NB4 (cell line): ENCODE results near the gene IFT52.

ENCODE experiments used
- CTCF ChIP-seq: IDR thresholded peaks from one replicate; pipeline ENCODE4 v1.5.1; 2012; ENCODE audit warnings: low read depth, low read length
- MAX ChIP-seq: IDR thresholded peaks from 2 replicates; pipeline ENCODE4 v1.6.1; 2011; ENCODE audit warnings: low read depth, low read length
- MYC ChIP-seq: IDR thresholded peaks from 2 replicates; pipeline ENCODE4 v1.6.1; 2011; ENCODE audit warnings: low read depth, low read length
- POLR2A ChIP-seq: IDR thresholded peaks from 2 replicates; pipeline ENCODE4 v1.6.1; 2011; ENCODE audit warnings: mild to moderate bottlenecking; ENCODE audit not compliant: insufficient read length; ENCODE audit errors: extremely low read depth

- no peak for TF ChIP-seq CTCF
- no peak for TF ChIP-seq POLR2A
- TF ChIP-seq MYC = no peak
- TF ChIP-seq MAX = peak; percentile 8; the same call in 1 of the 2 replicates
Measured at GRCh38 chr20:43667341-43668132, 76.8 kb downstream of the IFT52 start.
